Measurements from ENCODE around the gene FLYWCH2. TPM values are rescaled to one million over a fixed set of nuclear protein-coding genes. Genes with fewer than 3 reads are reported as not detected.

Gene FLYWCH2
- total RNA-seq, 4 donors from 2014 or later = 58.4 to 89.3 (median 73.8) TPM

DNA sequence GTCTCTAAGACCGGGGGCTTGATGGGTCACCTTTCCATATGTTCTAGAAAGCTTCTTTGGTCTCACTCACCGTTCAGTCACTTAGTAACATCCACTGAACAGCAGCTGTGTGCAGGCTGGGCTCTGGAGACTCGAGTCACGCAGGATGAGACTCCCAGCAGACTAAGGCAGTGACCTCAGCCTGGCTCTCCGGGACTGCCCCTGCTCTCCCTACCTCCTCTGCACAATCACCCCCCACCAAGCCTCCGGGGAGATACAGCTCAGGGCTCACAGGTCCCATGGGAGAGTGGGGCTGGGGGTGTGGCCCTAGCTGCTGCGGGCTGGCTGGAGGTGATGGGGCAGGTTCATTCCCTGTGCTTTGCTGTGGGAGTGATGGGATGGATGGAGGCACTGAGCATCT, 14.1 kb downstream of the FLYWCH2 start:
- no peaks in the 10 kb centered on the region for H3K4me1 ChIP-seq
- TF ChIP-seq, protein P1, sequence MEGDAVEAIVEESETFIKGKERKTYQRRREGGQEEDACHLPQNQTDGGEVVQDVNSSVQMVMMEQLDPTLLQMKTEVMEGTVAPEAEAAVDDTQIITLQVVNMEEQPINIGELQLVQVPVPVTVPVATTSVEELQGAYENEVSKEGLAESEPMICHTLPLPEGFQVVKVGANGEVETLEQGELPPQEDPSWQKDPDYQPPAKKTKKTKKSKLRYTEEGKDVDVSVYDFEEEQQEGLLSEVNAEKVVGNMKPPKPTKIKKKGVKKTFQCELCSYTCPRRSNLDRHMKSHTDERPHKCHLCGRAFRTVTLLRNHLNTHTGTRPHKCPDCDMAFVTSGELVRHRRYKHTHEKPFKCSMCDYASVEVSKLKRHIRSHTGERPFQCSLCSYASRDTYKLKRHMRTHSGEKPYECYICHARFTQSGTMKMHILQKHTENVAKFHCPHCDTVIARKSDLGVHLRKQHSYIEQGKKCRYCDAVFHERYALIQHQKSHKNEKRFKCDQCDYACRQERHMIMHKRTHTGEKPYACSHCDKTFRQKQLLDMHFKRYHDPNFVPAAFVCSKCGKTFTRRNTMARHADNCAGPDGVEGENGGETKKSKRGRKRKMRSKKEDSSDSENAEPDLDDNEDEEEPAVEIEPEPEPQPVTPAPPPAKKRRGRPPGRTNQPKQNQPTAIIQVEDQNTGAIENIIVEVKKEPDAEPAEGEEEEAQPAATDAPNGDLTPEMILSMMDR (IDR thresholded peaks at IDR 0.05) = no peak
- no peak for TF ChIP-seq POLR2A (IDR thresholded peaks at IDR 0.05)
- intact Hi-C loops (cut with DNase I) = no loop called here
- no peaks in the 10 kb centered on the region for H3K9me3 ChIP-seq
- no peak overlapping the region for H3K4me3 ChIP-seq (replicated peaks in 1 of 3)
- 92 to 93% methylated on average over 3 to 5 of the region's 7 CpGs for WGBS, 2 donors
- peaks cover 0 to 9% of the 10 kb centered on the region in 2 donors for H3K36me3 ChIP-seq
- H3K27ac ChIP-seq = no peak overlapping the region
- DNase-seq = no peak
- H3K27me3 ChIP-seq = no peaks in the 10 kb centered on the region

GRCh38 chr16:2898831-2899563, 16.0 kb downstream of the FLYWCH2 start:
- H3K27me3 ChIP-seq = no peaks in the 10 kb centered on the region
- peaks cover 0 to 9% of the 10 kb centered on the region in 2 donors for H3K36me3 ChIP-seq
- peaks cover 4 to 6% of the 10 kb centered on the region in 2 donors for H3K4me1 ChIP-seq
- H3K4me3 ChIP-seq (replicated peaks in 1 of 3) = no peak overlapping the region
- H3K27ac ChIP-seq = no peak overlapping the region
- TF ChIP-seq, protein P1 (IDR thresholded peaks at IDR 0.05) = no peak
- TF ChIP-seq POLR2A (IDR thresholded peaks at IDR 0.05) = no peak
- no peak for DNase-seq
- intact Hi-C loops (cut with DNase I) = no loop called here
- WGBS, 2 donors = 93 to 95% methylated on average over 9 to 10 of the region's 10 CpGs
- no peaks in the 10 kb centered on the region for H3K9me3 ChIP-seq

DNA sequence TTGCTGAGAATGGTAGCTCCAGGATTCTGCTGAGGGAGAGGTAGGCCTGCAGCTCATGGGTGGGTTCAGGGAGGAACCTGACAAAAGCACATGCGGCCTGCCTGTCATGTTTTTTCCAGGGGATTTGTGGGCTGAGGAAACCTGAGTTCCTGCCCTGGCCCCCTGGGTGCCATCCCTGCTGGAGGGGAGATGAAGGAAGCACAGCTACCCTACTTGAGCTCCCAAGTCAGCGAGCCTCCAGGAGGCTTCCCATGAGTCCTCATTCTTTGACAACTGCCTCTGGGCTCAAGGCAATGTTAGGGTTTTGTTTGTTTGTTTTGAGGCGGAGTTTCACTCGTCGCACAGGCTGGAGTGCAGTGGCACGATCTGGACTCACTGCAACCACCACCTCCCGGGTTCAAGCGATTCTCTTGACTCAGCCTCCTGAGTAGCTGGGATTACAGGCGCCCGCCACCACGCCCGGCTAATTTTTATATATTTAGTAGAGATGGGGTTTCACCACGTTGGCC, 16.6 kb downstream of the FLYWCH2 start:
- DNase-seq = no peak
- peaks cover 5 to 7% of the 10 kb centered on the region in 2 donors for H3K4me1 ChIP-seq
- TF ChIP-seq, protein P1 (IDR thresholded peaks at IDR 0.05) = no peak
- TF ChIP-seq POLR2A (IDR thresholded peaks at IDR 0.05) = no peak
- intact Hi-C loops (cut with DNase I) = no loop called here
- H3K4me3 ChIP-seq (replicated peaks in 1 of 3) = no peak overlapping the region
- 85 to 92% methylated on average over 13 of the region's 13 CpGs for WGBS, 2 donors
- H3K27me3 ChIP-seq = no peaks in the 10 kb centered on the region
- no peaks in the 10 kb centered on the region for H3K9me3 ChIP-seq
- H3K27ac ChIP-seq = no peak overlapping the region
- peaks cover 0 to 9% of the 10 kb centered on the region in 2 donors for H3K36me3 ChIP-seq

DNA sequence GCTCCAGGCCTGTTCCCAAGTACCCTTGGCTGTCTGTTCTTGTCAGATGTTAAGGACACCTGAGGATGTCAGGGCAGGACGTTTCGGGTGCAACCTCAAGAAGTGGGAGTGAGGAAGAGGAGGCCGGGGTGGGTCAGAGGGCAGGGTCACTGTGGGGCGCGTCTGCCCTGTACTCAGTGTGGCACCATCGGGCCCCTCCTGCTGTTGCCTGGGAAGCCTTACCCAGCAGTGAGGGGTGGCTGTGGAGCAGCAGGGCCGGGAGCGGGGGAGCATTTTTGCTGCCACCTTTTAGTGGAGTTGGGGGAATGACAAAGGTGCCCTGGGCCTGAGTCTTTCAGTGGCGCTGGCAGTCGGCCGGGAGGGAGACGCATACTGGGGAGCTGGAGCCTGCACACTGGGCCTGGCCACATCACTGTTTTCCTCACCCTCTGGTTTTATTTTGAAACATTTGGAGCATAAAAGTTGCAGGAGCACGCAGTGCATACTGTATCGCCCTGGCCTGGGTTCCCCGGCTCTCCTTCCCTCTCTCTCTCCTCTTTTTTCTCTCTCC, 17.6 kb downstream of the FLYWCH2 start:
- WGBS, 2 donors = 88 to 96% methylated on average over 11 to 14 of the region's 15 CpGs
- Histone ChIP-seq H3K27me3 (no peaks in the 10 kb centered on the region), H3K4me1 (peaks cover 5 to 7% of the 10 kb centered on the region in 2 donors), H3K4me3 (replicated peaks in 1 of 3) (no peak overlapping the region), H3K27ac (no peak overlapping the region), H3K9me3 (no peaks in the 10 kb centered on the region), H3K36me3 (peaks cover 0 to 9% of the 10 kb centered on the region in 2 donors)
- intact Hi-C loops (cut with DNase I) = no loop called here
- no peak for DNase-seq
- no peak for TF ChIP-seq POLR2A (IDR thresholded peaks at IDR 0.05)
- TF ChIP-seq, protein P1 (IDR thresholded peaks at IDR 0.05) = no peak

All from thyroid gland (tissue), 4 donors.